Neutrophil (primary cell): ENCODE results near the gene SLC8B1.
"Not testable (repeated sequence)": the region's sequence is repeated elsewhere in the genome, so short reads cannot be mapped to it uniquely, and the experiment has no call there.

Experiments used
- H3K27ac ChIP-seq: fragments of 200-600 bp; sonication (generic); 2 replicates; pipeline ENCODE4 v1.5.1; 2016; ENCODE audit warnings: mild to moderate bottlenecking, moderate library complexity
- H3K27me3 ChIP-seq: fragments of 200-600 bp; sonication (generic); 2 replicates; pipeline ENCODE4 v1.6.0; 2016; ENCODE audit warnings: mild to moderate bottlenecking
- H3K36me3 ChIP-seq: fragments of 200-600 bp; sonication (generic); 2 replicates; pipeline ENCODE4 v1.5.1; 2017
- H3K4me1 ChIP-seq, 2 experiments: fragments of 200-600 bp in 1 of 2; sonication (generic) in 1 of 2; 1 replicate in 1 of 2; 2 replicates in 1 of 2; pipeline versions ENCODE4 v1.5.1 to v1.6.1; 2013 to 2016; ENCODE audit warnings: low read depth in 1 of 2, low read length in 1 of 2, mild to moderate bottlenecking in 1 of 2, moderate library complexity in 1 of 2; ENCODE audit not compliant: control insufficient read depth in 1 of 2, insufficient read depth in 1 of 2
- H3K4me3 ChIP-seq, 2 experiments: fragments of 200-600 bp in 1 of 2; sonication (generic) in 1 of 2; 1 replicate in 1 of 2; 2 replicates in 1 of 2; pipeline ENCODE4 v1.5.1; 2013 to 2016; ENCODE audit warnings: low read depth in 1 of 2, low read length in 1 of 2, mild to moderate bottlenecking in 1 of 2, moderate library complexity in 1 of 2
- H3K9me3 ChIP-seq: fragments of 200-600 bp; sonication (generic); 2 replicates; pipeline ENCODE4 v1.5.1; 2016
- TF ChIP-seq, protein P1 (sequence below): fragments of 200-600 bp; sonication (generic); IDR thresholded peaks from 2 replicates; pipeline ENCODE4 v1.5.1; 2016; ENCODE audit warnings: antibody characterized with exemption

The SLC8B1 gene

DNA sequence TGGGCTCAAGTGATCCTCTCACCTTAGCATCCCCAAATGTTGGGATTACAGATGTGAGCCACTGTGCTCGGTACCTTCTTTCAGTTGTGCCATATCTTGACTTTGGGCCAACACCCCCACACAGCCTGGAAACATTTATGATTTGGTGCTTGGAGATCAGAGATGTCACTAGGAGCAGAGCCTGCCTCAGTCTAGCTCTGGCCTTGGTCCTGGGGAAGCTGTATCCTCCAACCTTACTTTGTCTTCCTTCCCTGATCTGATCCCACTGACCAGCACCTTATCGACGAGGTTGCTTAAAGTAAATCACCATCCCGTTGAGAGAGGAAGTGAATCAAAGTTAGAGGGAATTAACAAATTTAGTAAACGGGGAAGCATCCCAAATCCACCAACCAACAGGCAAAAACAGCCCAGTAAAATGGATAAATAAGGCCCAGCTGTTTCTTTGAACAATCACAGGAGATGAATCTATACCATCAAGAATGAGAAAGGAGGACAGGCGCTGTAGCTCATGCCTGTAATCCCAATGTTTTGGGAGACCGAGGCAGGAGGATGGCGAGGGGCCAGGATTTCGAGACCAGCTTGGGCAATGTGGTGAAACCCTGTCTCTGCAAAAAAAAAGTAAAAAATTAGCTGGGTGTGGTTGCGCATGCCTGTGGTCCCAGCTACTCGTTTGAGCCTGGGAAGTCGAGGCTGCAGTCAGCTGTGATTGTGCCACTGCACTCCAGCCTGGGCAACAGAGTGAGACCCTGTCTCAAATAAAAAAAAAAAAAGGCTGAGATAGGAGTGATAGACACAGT is 26.9 kb upstream of the SLC8B1 start:
- Histone ChIP-seq H3K27ac (no peak overlapping the region), H3K9me3 (no peaks in the 10 kb centered on the region), H3K27me3 (peaks cover 15% of the 10 kb centered on the region), H3K4me1 (peaks cover 10 to 14% of the 10 kb centered on the region in 2 experiments), H3K4me3 (no peak overlapping the region), H3K36me3 (no peaks in the 10 kb centered on the region)
- TF ChIP-seq, protein P1, sequence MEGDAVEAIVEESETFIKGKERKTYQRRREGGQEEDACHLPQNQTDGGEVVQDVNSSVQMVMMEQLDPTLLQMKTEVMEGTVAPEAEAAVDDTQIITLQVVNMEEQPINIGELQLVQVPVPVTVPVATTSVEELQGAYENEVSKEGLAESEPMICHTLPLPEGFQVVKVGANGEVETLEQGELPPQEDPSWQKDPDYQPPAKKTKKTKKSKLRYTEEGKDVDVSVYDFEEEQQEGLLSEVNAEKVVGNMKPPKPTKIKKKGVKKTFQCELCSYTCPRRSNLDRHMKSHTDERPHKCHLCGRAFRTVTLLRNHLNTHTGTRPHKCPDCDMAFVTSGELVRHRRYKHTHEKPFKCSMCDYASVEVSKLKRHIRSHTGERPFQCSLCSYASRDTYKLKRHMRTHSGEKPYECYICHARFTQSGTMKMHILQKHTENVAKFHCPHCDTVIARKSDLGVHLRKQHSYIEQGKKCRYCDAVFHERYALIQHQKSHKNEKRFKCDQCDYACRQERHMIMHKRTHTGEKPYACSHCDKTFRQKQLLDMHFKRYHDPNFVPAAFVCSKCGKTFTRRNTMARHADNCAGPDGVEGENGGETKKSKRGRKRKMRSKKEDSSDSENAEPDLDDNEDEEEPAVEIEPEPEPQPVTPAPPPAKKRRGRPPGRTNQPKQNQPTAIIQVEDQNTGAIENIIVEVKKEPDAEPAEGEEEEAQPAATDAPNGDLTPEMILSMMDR = no peak

DNA sequence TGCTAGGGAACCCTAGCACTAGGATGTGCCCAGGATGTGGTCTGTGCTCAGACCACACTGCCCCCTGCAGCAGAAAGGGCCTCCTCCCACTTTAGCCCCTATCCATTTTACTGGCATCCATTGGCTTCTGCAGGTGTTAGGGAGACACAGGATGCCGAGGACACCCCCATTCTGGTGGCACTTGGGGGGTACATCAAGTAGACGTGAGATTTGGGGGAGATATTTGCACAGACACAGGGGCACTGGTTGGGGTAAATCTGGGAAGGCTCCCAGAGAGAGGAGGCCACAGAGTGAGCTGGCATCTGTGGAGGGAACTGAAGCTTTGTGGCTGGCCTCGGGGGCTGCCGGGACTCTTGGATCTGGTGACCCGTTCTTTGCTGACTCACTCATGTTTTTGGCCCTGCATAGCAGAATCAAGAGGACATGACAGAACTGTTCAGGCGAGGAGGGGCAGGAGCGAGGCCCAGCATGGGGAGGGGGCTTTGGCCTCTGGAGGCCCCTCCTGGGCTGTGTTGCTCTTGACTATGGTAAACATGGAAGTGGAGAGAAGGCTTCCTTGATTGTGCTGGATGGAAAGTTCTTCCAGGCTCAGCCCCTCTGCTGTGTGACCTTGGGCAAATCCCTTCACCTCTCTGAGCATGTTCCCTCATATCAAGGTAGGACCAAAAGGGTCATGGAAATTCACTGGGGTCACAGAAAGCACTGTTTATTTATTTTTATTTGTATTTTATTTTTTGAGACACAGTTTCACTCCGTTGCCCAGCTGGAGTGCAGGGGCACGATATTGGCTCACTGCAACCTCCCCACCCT is 25.2 kb upstream of the SLC8B1 start:
- Histone ChIP-seq H3K27ac (no peak overlapping the region), H3K4me3 (no peak overlapping the region), H3K36me3 (no peaks in the 10 kb centered on the region), H3K4me1 (peaks cover 10 to 14% of the 10 kb centered on the region in 2 experiments), H3K9me3 (no peaks in the 10 kb centered on the region), H3K27me3 (peaks cover 15% of the 10 kb centered on the region)
- TF ChIP-seq, protein P1 = no peak

DNA sequence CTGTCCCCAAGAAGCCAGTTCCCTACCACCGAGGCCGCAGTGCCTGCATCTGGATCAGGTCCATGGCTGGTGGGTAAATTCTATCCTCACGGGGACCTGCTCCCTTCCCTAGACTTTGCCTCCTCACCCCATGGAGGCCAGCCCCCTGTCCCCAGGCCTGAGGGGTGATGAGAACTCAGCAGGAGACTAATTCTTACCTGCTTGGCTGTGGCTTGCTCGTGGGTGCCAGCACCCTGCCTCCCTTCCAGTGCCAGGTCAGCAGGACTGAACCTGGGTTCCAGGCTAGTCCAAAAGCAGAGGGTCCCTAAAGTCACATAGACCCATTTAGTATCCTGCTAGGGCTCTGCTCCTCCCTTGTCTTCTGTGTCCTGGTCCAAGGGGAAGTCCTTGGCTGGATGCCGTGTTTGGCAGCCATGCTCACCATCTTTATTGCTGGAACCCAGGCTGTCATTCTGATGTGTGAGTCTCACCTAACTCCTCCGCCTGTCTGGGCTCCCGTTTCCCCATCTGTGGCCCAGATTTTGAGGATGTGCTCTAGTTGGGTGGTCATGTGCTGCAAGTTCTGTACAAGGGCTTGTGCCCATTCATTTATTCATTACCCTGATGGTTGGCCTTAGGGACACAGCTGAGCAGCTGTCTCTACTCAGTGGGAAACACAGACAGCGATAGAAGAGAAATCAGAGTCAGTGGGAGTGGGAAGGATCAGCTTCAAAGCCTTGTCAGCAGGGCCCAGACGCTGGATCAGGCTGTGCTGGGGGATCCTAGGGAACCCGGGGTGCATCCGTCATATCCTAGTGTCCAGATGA is 24.4 kb upstream of the SLC8B1 start:
- H3K4me1 ChIP-seq = peaks cover 10 to 14% of the 10 kb centered on the region in 2 experiments
- no peaks in the 10 kb centered on the region for H3K9me3 ChIP-seq
- H3K36me3 ChIP-seq = no peaks in the 10 kb centered on the region
- TF ChIP-seq, protein P1 = no peak
- peak overlapping the region; percentile 58 for H3K27ac ChIP-seq
- H3K27me3 ChIP-seq = peaks cover 15% of the 10 kb centered on the region
- peak overlapping the region; percentile 64 to 71 for H3K4me3 ChIP-seq

DNA sequence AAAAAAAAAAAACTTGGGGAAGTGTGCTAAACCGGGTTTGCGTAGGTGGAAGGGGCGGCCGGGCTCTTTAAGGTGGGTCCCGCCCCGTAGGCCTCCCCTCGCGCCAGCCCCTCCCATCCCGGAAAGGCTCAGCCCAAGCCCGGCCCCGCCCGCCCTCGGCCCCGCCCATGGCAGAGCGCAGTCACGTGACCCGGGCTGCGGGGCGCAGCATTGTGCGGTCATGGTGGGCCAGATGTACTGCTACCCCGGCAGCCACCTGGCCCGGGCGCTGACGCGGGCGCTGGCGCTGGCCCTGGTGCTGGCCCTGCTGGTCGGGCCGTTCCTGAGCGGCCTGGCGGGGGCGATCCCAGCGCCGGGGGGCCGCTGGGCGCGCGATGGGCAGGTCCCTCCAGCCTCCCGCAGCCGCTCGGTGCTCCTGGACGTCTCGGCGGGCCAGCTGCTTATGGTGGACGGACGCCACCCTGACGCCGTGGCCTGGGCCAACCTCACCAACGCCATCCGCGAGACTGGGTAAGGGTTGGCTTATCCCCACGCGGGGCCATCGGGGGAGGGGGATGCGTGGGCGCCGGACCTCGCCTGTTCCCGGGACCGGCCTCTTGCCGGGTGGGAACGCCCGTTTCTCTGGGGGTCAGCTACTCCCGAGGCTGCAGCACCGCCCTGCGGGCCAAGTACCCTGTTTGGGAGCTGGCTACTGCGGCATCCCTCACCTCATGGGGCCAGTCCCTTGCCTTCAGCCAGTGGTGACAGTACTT is 23.6 kb upstream of the SLC8B1 start, which contains the start of gene PLBD2:
Gene PLBD2, plus strand, starts transcription at position 207 of the 752 bp plus-strand sequence. Its CDS starts 14 bp downstream, at position 221.
- H3K9me3 ChIP-seq = no peaks in the 10 kb centered on the region

DNA sequence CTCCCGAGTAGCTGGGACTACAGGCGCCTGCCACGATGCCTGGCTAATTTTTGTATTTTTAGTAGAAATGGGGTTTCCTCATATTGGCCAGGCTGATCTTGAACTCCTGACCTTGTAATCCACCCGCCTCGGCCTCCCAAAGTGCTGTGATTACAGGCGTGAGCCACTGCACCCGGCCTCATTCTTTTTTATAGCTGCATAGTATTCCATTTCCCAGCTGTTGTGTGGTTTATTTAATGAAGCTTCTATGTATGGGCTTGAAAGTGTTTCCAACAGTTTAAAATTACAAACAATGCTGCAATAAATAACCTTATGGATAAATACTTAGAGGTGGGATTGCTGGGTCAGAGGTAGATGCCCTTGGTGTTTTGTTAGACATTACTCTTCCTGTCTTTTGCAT is 19.3 kb upstream of the SLC8B1 start:
- not testable (repeated sequence) for H3K9me3 ChIP-seq, H3K27me3 ChIP-seq, H3K4me3 ChIP-seq, H3K27ac ChIP-seq, H3K36me3 ChIP-seq
- peaks cover 10 to 14% of the 10 kb centered on the region in 2 experiments for H3K4me1 ChIP-seq

More for the DNA sequence above, 23.6 kb upstream of the SLC8B1 start, which contains the start of gene PLBD2:
- Histone ChIP-seq H3K27me3 (peaks cover 15% of the 10 kb centered on the region), H3K27ac (peak within 1 kb of the TSS; percentile 58), H3K4me1 (peaks cover 10 to 14% of the 10 kb centered on the region in 2 experiments), H3K4me3 (peak within 1 kb of the TSS; percentile 64 to 71), H3K36me3 (no peaks in the 10 kb centered on the region)
- TF ChIP-seq, protein P1 = peak; percentile 11
